HG02938 (cell line): ENCODE data around the gene HERPUD1.

ENCODE experiments used
- ATAC-seq: cut with Tn5 transposase; IDR thresholded peaks from one replicate; pipeline ENCODE4 v1.9.1; 2021; ENCODE audit warnings: mild to moderate bottlenecking, moderate library complexity; ENCODE audit not compliant: unreplicated experiment

HERPUD1 gene

DNA sequence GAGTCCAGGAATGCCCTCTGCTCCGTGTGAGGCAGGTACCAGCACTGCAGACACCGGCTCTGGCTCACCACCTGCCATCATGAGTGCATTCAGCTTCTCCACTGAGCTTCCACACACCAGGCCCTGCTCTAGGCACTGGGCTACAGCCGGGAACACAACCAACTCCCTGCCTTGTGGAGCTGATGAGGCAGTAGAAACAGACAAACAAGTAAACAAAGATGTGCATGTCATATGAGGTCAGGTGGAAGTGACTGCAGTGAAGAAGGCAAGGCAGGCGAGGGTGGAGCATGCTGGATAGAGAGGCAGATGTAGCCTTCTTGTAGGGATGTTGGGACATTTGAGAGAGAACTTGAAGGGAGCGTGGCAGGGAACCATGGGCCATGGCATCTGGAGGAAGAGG is 62.4 kb downstream of the HERPUD1 start:
- ATAC-seq = no peak
